Activated CD4-positive, alpha-beta T cell treated with anti-CD3 and anti-CD28 coated beads for 1 hour (primary cell): ENCODE data around the gene ALDH3A2.
A peak's percentile ranks its signal among the peaks of the same experiment; 100 is the strongest.

Experiments
- DNase-seq: peaks from one replicate; pipeline ENCODE4 v3.0.0-alpha.2; 2020

Gene ALDH3A2

DNA sequence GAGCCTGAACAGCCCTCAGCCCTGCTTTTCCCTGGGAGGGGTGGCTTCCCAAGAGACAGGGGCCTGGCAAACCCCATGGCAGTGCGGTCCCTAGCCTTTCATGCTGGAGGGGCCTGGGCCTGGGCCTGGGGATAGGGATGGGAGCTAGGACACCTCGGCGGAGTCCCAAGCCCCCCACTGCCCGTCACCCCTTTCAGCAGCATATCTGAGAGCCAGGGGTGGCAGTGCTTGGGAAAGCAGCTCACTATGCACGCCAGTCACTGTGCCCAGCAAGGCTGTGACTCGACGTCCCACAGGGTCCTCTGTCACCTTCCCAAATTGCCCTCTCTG lies 68.4 kb downstream of the ALDH3A2 start:
- no peak for DNase-seq

DNA sequence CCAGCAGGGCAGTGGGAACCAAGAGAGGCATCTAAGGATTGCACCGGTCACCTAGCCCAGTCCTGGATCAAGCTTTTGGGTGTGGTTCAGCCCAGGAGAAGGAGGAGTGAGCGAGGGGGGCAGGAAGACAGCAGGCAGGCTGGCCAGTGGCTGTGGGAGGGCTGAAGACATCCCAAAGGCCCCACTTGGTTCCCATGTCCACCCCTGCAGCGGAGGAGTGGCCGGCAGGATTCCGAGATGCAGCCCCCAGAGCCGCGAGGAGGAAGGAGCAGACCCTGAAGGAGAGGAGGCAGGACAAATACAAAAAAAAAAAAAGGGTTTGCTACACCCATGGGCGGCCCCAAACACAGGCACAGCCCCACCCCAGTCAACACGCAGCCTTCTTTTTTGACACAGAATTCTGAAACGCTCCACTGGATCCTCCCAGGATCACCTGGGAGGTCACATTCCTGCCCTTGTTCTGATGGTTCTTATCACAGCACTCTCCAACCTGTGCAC lies 68.9 kb downstream of the ALDH3A2 start:
- DNase-seq = no peak

DNA sequence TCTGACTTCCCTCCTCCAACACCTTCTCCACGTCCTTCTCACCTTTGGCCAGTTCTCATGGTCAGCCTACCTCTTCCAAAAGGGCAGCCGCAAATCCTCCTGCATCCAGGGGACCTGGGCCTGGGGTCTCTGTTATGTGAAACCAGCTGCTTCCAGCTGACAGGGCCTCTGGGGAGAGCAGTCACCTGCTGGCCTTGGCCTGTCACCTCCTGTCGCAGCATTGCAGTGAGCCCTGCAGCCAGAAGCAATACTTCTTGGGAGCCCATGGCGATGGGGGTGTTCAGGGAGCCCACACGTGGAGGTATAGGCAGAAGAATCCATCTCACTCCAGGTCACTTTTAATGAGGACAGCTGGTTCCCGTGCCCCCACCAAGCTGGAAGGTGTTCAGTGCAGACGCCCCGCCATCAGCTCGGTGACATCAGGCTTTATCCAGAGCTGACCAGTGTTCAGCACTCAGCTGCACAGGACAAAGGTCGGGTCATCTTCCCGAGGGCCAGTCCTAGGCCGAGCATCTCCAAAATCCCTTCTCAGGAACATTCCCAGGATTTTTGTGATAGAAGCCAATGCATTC lies 69.6 kb downstream of the ALDH3A2 start:
- no peak for DNase-seq

DNA sequence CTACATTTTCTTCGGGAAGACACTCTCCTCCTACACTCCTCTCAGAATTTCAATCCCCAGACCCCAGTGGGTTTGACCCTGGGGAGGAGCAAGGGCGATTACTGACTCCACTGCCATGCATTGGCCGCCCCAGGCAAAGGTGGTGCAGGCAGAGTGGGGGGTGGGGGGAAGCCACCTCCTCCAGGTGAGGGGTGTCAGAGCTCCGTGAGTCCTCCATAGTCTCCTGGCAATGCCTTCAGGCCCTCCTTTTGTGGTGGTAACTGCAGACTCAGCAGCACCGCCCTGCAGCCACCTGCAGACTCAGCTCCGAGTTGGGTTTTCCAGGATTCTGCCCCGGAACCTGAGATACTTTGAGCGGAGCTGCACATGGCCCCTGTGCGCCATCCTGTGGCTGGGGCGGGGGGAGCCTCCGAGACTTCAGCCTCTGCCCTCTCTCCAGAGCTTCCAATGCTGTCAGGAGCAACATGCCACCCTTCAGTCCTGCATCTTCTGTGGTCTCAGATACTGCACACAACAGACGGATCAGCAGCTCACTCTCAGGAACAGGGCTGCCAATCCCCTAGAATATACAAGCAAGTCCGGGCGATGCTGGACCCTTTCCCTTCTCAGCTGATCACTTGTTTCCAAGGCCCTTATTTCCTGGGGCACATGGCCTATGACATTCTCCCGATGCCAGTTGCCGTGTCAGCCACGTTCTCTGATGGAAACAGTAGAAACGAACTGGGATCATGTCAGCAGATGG lies 70.2 kb downstream of the ALDH3A2 start:
- no peak for DNase-seq

DNA sequence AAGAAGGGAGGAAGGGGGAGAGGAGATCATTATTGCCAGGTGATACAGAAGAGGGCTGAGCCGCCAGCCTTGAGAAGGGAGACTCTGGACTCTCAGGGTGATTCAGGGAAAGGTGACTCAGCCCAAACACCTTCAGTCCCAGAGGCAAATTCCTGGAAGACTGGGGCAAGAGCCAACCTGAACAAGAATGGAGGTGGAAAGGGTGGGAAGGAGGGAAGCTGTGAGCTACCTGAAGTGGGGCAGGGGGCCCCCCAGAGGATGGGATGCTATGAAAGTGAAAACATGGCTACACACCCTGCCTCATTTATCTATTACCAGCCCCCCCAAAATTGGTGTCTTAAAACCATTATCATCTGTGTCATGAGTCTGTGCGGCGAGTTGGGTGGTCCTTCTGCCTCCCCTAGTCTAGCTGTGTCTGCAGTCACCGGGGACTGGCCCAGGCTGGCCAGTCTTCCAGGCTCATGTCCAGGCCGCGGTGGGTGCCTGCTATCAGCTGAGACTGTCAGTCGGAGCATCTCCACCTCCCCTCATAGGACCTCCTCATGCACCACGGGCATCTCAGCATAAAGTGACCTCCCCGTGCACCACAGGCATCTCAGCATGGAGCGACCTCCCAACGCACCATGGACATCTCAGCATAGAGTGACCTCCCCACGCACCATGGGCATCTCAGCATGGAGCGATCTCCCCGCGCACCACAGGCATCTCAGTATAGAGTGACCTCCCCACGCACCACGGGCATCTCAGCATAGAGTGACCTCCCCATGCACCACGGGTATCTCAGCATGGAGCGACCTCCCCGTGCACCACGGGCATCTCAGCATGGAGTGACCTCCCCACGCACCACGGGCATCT lies 71.0 kb downstream of the ALDH3A2 start:
- no peak for DNase-seq

DNA sequence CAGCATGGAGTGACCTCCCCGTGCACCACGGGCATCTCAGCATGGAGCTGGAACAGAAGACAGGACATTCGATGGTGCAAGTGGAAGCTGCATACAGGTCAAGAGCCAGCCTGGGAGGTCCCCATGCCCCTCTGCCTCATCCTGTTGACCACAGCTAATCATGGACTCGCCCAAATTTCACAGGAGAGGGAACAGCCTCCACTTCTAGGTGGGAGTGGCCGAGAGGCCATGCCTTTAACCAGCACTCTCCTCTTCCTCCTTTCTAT lies 71.6 kb downstream of the ALDH3A2 start:
- no peak for DNase-seq

DNA sequence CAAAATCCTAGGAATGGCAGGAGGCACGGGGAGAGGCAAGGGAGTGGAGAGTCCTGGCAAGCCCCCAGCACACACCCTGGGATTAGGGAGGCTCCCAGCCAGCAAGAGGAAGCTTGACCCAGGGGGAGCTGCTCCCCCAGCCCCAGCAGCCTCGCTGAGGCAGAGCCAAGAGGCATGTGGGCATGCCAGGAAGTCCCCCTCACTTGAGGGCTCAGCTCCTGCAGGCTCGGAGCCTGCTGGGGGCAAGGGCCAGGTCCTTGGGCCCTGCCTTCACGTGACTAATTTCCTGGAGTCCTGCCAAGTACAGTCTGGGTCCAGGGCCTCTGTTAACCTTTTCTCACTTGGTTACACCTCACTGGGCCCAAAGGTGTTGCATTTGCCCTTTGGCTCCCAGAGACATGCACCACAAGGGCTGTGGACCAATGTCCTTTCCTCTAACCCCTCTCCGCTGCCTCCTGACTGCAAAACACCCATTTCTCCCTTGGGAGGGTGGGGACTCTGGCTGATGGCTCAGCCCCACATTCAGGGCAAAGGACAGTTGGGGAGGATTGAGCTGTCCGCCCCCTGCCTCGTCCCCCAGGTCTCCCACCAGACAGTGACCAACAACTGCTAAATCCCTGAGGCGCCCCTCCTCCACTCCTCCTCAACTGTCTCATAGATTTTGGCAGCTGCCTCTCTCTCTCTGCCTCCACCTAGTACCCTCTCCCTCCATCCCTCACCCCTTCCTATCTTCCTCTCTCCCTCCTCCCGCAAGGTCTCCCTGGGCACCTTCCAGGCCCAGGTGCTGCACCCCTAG lies 72.3 kb downstream of the ALDH3A2 start:
- DNase-seq = no peak

DNA sequence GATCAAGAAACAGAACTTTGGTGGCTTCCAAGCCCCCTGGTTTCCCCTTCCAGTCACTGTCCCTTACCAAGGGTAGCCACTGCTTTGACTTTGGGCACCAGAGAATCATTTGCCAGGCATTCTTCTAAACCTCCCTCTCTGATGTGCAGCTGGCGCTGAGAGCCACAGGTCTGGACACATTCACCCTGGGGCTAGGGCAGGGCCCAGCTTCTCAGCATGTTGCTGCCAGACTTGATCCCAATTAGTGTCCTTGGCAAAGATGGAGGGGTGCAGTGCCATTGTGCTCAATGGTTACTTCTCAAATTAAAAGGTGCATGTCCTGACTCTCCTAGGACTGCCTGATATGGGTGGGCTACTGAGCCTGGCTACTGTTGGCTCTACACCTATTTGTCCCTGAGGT lies 75.4 kb downstream of the ALDH3A2 start:
- DNase-seq = no peak

DNA sequence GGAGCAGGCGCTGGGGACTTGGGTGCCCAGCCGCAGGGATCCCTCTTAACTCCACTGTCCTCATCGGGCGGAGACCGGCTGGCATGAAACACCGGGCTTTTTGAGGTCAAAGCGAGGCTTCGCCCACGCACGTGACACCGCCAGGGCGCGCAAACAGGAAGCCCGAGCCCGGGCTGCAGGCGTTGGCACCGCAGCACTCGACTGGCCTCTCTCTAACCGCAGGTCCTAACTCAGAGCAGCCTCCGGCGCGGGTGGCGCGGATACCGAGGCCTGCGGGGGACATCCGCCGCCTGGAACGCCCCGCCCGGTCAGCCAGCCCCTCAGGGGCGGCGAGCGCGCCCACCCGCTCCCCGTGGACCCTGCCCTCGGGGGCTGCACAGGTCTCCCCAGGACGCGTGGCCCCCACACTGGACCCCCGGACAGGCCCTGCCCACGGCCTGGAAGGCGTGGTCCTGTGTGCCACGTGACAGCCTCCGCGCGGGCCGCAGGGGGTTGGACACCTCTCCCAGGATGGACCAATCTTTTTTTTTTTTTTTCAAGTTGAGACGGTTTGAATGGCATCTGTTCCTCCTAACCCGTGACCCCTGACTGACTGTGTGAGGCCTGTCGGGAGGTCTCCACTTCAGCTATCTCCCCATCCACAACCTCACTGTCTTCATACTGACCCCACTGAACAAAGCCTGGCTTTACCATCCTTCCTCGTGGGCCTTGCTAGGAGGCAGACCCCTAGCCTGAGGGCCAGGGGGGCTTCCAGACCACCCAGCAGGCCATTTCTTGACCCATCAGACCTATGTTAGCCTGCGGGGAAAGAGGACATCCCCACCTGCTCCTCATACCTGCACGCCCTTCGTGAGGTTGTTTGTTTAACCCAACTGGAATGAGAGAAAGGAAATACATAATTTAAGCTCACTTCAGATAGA lies 76.2 kb downstream of the ALDH3A2 start:
- DNase-seq = peak; percentile 26

DNA sequence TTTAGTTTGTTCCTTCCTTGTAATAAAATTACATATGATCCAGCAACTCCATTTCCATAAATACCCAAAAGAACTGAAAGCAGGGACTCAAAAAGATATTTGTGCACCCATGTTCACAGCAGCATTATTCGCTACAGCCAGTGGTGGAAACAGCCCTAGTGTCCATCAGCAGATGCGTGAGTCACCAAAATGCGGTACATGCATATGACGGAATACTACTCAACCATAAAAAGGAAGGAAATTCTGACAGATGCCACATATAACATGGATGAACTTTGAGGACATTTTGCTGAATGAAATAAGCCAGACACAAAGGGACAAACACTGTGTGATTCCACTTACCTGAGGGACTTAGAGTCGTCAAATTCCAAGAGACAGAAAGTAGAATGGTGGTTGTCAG lies 76.9 kb downstream of the ALDH3A2 start:
- no peak for DNase-seq

DNA sequence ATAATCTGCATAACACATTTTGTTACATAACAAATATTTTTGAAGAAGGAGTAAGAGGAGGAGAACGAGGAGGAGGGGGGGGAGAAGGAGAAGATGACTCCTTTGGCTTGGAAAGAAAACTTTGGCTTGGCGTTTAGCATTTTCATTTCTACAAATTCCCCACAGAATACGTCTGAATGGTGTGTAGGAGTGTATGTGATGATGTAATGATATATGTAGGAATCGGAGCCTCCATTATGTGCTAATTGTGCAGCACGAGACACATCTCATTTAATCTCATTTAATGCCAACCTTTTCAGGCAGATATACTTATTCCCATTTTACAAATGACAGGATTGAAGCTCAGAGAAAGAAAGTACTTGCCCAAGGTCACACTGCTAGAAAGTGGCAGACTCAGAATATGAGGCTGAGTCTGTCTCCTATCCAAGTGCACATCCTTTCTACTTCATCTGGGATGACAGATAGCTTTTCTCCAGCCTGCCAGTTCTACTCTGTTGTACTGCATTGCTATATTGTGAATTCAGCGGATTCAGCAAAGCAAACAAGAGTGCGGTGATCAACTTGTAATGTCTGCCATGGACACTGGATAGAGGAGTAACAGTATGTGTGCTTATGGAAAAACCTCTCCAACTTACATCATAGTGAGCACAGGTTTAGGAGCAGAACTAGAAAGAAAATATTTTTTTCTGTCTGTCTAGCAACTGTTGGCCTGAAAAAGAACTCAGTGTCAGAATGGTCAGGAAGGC lies 78.3 kb downstream of the ALDH3A2 start:
- DNase-seq = no peak
